Neural progenitor cell (in vitro differentiated cells): Measurements from ENCODE around the gene CLSTN2. TPM values are rescaled to one million over a fixed set of nuclear protein-coding genes. Genes with fewer than 3 reads are reported as not detected.

ENCODE experiments used
- DNase-seq: peaks from one replicate; pipeline ENCODE4 v3.0.0-alpha.2; 2016; ENCODE audit warnings: low spot score
- H2AFZ ChIP-seq: fragments of 200-600 bp; sonication (generic); replicated peaks from 2 replicates; pipeline ENCODE4 v1.6.1; 2016; ENCODE audit warnings: antibody characterized with exemption
- H3F3A ChIP-seq: fragments of 200-600 bp; sonication (generic); 2 replicates; pipeline ENCODE4 v1.6.1; 2016; ENCODE audit warnings: antibody characterized with exemption, low read depth
- H3K27ac ChIP-seq: fragments of 200-600 bp; sonication (generic); 2 replicates; pipeline ENCODE4 v1.5.1; 2016; ENCODE audit warnings: mild to moderate bottlenecking
- H3K27me3 ChIP-seq: fragments of 200-600 bp; sonication (generic); 2 replicates; pipeline ENCODE4 v1.6.1; 2016; ENCODE audit warnings: mild to moderate bottlenecking, moderate library complexity
- H3K36me3 ChIP-seq: fragments of 200-600 bp; sonication (generic); 2 replicates; pipeline ENCODE4 v1.5.1; 2016
- H3K4me1 ChIP-seq: fragments of 200-600 bp; sonication (generic); 2 replicates; pipeline ENCODE4 v1.6.1; 2016; ENCODE audit warnings: mixed run types
- H3K4me2 ChIP-seq: fragments of 200-600 bp; sonication (generic); 2 replicates; pipeline ENCODE4 v1.6.1; 2016
- H3K4me3 ChIP-seq: fragments of 200-600 bp; sonication (generic); 2 replicates; pipeline ENCODE4 v1.5.1; 2016
- H3K79me2 ChIP-seq: fragments of 200-600 bp; sonication (generic); 2 replicates; pipeline ENCODE4 v1.6.1; 2016; ENCODE audit warnings: low read depth
- H3K9ac ChIP-seq: fragments of 200-600 bp; sonication (generic); 2 replicates; pipeline ENCODE4 v1.6.1; 2016
- H3K9me3 ChIP-seq: fragments of 200-600 bp; sonication (generic); 2 replicates; pipeline ENCODE4 v1.5.1; 2016; ENCODE audit warnings: low read depth
- H4K20me1 ChIP-seq: fragments of 200-600 bp; sonication (generic); 2 replicates; pipeline ENCODE4 v1.6.1; 2016; ENCODE audit warnings: low read depth
- H3K27ac Mint-ChIP-seq: 3 replicates; pipeline ENCODE4 v1.8.0; 2021; ENCODE audit warnings: mixed read lengths
- H3K27me3 Mint-ChIP-seq: 2 replicates; pipeline ENCODE4 v1.8.0; 2022; ENCODE audit warnings: low read depth, mild to moderate bottlenecking, inconsistent platforms, moderate library complexity, mixed read lengths; ENCODE audit not compliant: insufficient read depth
- H3K36me3 Mint-ChIP-seq: 3 replicates; pipeline ENCODE4 v1.8.0; 2021; ENCODE audit warnings: mixed read lengths
- H3K4me1 Mint-ChIP-seq: 3 replicates; pipeline ENCODE4 v1.8.0; 2021; ENCODE audit warnings: mixed read lengths
- H3K4me3 Mint-ChIP-seq: 3 replicates; pipeline ENCODE4 v1.8.0; 2021; ENCODE audit warnings: mild to moderate bottlenecking, moderate library complexity, mixed read lengths
- H3K9me3 Mint-ChIP-seq: 3 replicates; pipeline ENCODE4 v1.8.0; 2020; ENCODE audit warnings: mixed read lengths
- CTCF ChIP-seq: fragments of 200-600 bp; sonication (generic); IDR thresholded peaks from 2 replicates; pipeline ENCODE4 v1.5.1; 2017; ENCODE audit warnings: antibody characterized with exemption, mild to moderate bottlenecking
- EZH2 ChIP-seq: fragments of 200-600 bp; sonication (generic); IDR thresholded peaks from 2 replicates; pipeline ENCODE4 v1.6.1; 2017; ENCODE audit warnings: antibody characterized with exemption, mild to moderate bottlenecking, moderate library complexity
- EZH2phosphoT487 ChIP-seq: fragments of 200-600 bp; sonication (generic); IDR thresholded peaks from 2 replicates; pipeline ENCODE4 v1.6.1; 2017; ENCODE audit warnings: antibody characterized with exemption
- total RNA-seq: library from RNA; depleted of rRNA; stranded (reverse); fragments of >200 nt; gene quantifications from 2 replicates; pipeline ENCODE4 v1.2.3, GENCODE V29; 2015; ENCODE audit warnings: low replicate concordance

CLSTN2 gene
- total RNA-seq, 1 donor from 2014 or later, result 0.22 TPM

GRCh38 chr3:140113996-140114788, 179.2 kb downstream of the CLSTN2 start:
- no peak for TF ChIP-seq CTCF
- TF ChIP-seq EZH2, result no peak
- TF ChIP-seq EZH2phosphoT487, result no peak
- Mint-ChIP-seq H3K9me3 (no peaks in the 10 kb centered on the region), H3K27me3 (peaks cover 5% of the 10 kb centered on the region)

GRCh38 chr3:140114789-140115080, 179.8 kb downstream of the CLSTN2 start:
- Histone ChIP-seq H2AFZ (no peak overlapping the region), H3K27me3 (no peaks in the 10 kb centered on the region), H3K4me3 (no peak overlapping the region), H3K9ac (no peak overlapping the region), H3F3A (no peaks in the 10 kb centered on the region), H3K36me3 (no peaks in the 10 kb centered on the region), H4K20me1 (no peaks in the 10 kb centered on the region), H3K9me3 (no peaks in the 10 kb centered on the region), H3K4me2 (no peak overlapping the region), H3K4me1 (peaks cover 10% of the 10 kb centered on the region), H3K27ac (no peak overlapping the region), H3K79me2 (no peaks in the 10 kb centered on the region)
- H3K27me3 Mint-ChIP-seq, result peaks cover 5% of the 10 kb centered on the region
- H3K27ac Mint-ChIP-seq, result peak overlapping the region; percentile 15
- no peaks in the 10 kb centered on the region for H3K36me3 Mint-ChIP-seq
- H3K9me3 Mint-ChIP-seq, result no peaks in the 10 kb centered on the region
- peaks cover 57% of the 10 kb centered on the region for H3K4me1 Mint-ChIP-seq
- H3K4me3 Mint-ChIP-seq, result no peak overlapping the region
- no peak for DNase-seq
- TF ChIP-seq EZH2 (no peak), CTCF (no peak), EZH2phosphoT487 (no peak)

More at GRCh38 chr3:140113996-140114788, 179.2 kb downstream of the CLSTN2 start:
- Histone ChIP-seq H3K9me3 (no peaks in the 10 kb centered on the region), H3K79me2 (no peaks in the 10 kb centered on the region), H3K4me2 (no peak overlapping the region), H3K27ac (no peak overlapping the region), H2AFZ (no peak overlapping the region), H3K36me3 (no peaks in the 10 kb centered on the region), H3K9ac (no peak overlapping the region), H3K4me3 (no peak overlapping the region), H4K20me1 (no peaks in the 10 kb centered on the region), H3K27me3 (no peaks in the 10 kb centered on the region), H3K4me1 (peaks cover 10% of the 10 kb centered on the region), H3F3A (no peaks in the 10 kb centered on the region)
- peaks cover 57% of the 10 kb centered on the region for H3K4me1 Mint-ChIP-seq
- no peaks in the 10 kb centered on the region for H3K36me3 Mint-ChIP-seq
- no peak for DNase-seq
- peak overlapping the region; percentile 29 for H3K27ac Mint-ChIP-seq
- H3K4me3 Mint-ChIP-seq, result no peak overlapping the region

- Histone ChIP-seq H3F3A (no peaks in the 10 kb centered on the region), H3K36me3 (no peaks in the 10 kb centered on the region), H3K4me1 (peaks cover 10% of the 10 kb centered on the region), H3K9ac (no peak overlapping the region), H3K27ac (no peak overlapping the region), H3K79me2 (no peaks in the 10 kb centered on the region), H2AFZ (no peak overlapping the region), H4K20me1 (no peaks in the 10 kb centered on the region), H3K4me2 (no peak overlapping the region), H3K4me3 (no peak overlapping the region), H3K27me3 (no peaks in the 10 kb centered on the region), H3K9me3 (no peaks in the 10 kb centered on the region)
- no peak for DNase-seq
- no peak overlapping the region for H3K4me3 Mint-ChIP-seq
- no peaks in the 10 kb centered on the region for H3K9me3 Mint-ChIP-seq
- peaks cover 3% of the 10 kb centered on the region for H3K27me3 Mint-ChIP-seq
- H3K4me1 Mint-ChIP-seq, result peaks cover 54% of the 10 kb centered on the region
- peak overlapping the region; percentile 95 for H3K27ac Mint-ChIP-seq
- no peaks in the 10 kb centered on the region for H3K36me3 Mint-ChIP-seq
- TF ChIP-seq EZH2phosphoT487 (no peak), EZH2 (no peak), CTCF (no peak)
Observed at GRCh38 chr3:140117096-140117526, 182.1 kb downstream of the CLSTN2 start.
